ENCODE measurements around the gene TEDC2.

The TEDC2 gene

DNA sequence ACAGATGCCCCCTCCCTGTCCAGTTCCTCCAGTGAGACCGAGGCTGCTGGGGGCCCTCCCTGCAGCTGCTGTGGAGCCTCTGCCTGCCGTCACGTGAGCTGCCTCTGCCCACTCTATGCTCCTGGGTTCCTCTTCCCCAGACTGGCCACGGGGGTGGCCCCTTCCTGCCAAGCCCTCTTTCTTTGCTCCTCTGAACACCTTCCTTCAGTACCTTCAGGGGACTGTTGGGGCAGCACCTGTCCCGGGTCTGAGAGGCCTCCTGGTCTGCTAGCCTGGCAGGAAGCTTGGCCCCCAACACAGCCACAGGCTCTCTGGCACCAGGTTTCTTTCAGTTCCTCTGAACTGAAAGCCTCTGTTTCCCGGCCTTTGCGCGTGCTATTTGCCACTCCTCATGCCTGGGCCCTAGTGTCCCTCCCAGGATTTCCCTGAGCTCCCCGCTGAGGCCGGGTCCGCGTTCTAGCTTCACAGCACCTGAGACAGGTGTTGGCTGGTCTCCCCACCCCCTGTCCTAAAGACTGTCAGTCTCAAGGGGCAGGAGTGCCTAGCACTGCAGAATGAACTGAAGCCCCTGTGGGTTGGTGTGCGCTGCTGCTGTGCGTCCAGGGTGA lies 47.2 kb downstream of the TEDC2 start:
- Histone ChIP-seq H3K4me1 (ENCODE audit: control extremely low read depth in 1 of 4, control insufficient read depth in 4 of 4, insufficient read depth in 4 of 4, low read length in 3 of 4) (peaks cover 3 to 72% (median 61%) of the 10 kb centered on the region in 4 experiments), H3K36me3 (ENCODE audit: control insufficient read depth in 4 of 4, insufficient read depth in 4 of 4, low read length in 3 of 4) (peaks cover 0 to 3% (median under 1%) of the 10 kb centered on the region in 4 experiments), H3K4me3 (ENCODE audit: control insufficient read depth in 1 of 7, extremely low read depth in 1 of 7, insufficient read depth in 4 of 7, low read depth in 2 of 7, low read length in 6 of 7) (peak overlapping the region in 5 of 7 experiments; percentile 15 to 52 (median 36)), H3K9me3 (ENCODE audit: control extremely low read depth in 1 of 5, control insufficient read depth in 4 of 5, insufficient read depth in 2 of 5, low read depth in 1 of 5, low read length in 4 of 5) (no peaks in the 10 kb centered on the region), H3K27ac (ENCODE audit: insufficient read depth in 1 of 2, low read depth in 1 of 2, low read length in 2 of 2, poor library complexity in 1 of 2, severe bottlenecking in 2 of 2) (peak overlapping the region in 1 of 2 experiments; percentile 59), H3K27me3 (replicated peaks in 2 of 5; ENCODE audit: control insufficient read depth in 4 of 5, insufficient read depth in 5 of 5, low read length in 4 of 5) (no peaks in the 10 kb centered on the region)
- POLR2A ChIA-PET: interaction anchor here (0.6 to 1.9 kb wide), 4 partner anchors 13 to 171 kb away, joined by 3 to 6 read pairs (median 3); partner anchors contain the start of genes AMDHD2 and CEMP1
- 15% methylated on average over 14 of the region's 14 CpGs for WGBS (ENCODE audit: insufficient coverage)
- DNase-seq: peak; percentile 54 to 85 (median 74)
- CTCF ChIA-PET: interaction anchor here (0.9 to 1.6 kb wide), 5 partner anchors 8 to 71 kb away, joined by 3 to 5 read pairs (median 3); partner anchors contain the start of gene AMDHD2

DNA sequence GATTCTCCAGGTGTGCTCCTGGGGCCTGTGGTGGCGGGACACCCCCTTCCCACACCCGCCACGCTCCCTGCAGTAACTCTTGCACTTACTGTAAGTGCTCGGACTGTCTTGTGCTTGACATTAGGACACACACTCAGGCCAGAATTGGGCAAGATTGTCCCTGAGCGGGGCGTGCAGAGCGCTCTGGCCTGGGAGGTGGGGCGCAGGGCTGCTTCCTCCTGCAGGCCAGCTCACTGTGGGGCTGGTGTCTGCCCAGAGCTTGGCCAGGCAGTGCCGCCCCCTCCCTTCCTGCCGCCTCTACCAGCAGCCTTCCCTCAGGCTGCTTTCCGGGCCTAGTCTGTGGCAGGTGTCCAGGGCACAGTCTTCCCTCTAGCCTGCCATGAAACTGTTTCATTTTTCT lies 47.8 kb downstream of the TEDC2 start:
- ChIA-PET POLR2A (interaction anchor here (0.6 to 1.9 kb wide), 4 partner anchors 13 to 172 kb away, joined by 3 to 6 read pairs (median 3); partner anchors contain the start of genes AMDHD2 and CEMP1), CTCF (interaction anchor here (0.9 to 1.6 kb wide), 5 partner anchors 8 to 71 kb away, joined by 3 to 5 read pairs (median 3); partner anchors contain the start of gene AMDHD2)
- H3K36me3 ChIP-seq (ENCODE audit: control insufficient read depth in 4 of 4, insufficient read depth in 4 of 4, low read length in 3 of 4): no peaks in the 10 kb centered on the region
- no peaks in the 10 kb centered on the region for H3K9me3 ChIP-seq (ENCODE audit: control extremely low read depth in 1 of 5, control insufficient read depth in 4 of 5, insufficient read depth in 2 of 5, low read depth in 1 of 5, low read length in 4 of 5)
- peaks cover 3 to 72% (median 61%) of the 10 kb centered on the region in 4 experiments for H3K4me1 ChIP-seq (ENCODE audit: control extremely low read depth in 1 of 4, control insufficient read depth in 4 of 4, insufficient read depth in 4 of 4, low read length in 3 of 4)
- peak in 1 of 3 donors; percentile 24 for DNase-seq
- WGBS (ENCODE audit: insufficient coverage): 68% methylated on average over 7 of the region's 11 CpGs
- peak overlapping the region in 3 of 7 experiments; percentile 36 to 52 (median 48) for H3K4me3 ChIP-seq (ENCODE audit: control insufficient read depth in 1 of 7, extremely low read depth in 1 of 7, insufficient read depth in 4 of 7, low read depth in 2 of 7, low read length in 6 of 7)
- no peaks in the 10 kb centered on the region for H3K27me3 ChIP-seq (replicated peaks in 2 of 5; ENCODE audit: control insufficient read depth in 4 of 5, insufficient read depth in 5 of 5, low read length in 4 of 5)
- peak overlapping the region in 1 of 2 experiments; percentile 59 for H3K27ac ChIP-seq (ENCODE audit: insufficient read depth in 1 of 2, low read depth in 1 of 2, low read length in 2 of 2, poor library complexity in 1 of 2, severe bottlenecking in 2 of 2)

DNA sequence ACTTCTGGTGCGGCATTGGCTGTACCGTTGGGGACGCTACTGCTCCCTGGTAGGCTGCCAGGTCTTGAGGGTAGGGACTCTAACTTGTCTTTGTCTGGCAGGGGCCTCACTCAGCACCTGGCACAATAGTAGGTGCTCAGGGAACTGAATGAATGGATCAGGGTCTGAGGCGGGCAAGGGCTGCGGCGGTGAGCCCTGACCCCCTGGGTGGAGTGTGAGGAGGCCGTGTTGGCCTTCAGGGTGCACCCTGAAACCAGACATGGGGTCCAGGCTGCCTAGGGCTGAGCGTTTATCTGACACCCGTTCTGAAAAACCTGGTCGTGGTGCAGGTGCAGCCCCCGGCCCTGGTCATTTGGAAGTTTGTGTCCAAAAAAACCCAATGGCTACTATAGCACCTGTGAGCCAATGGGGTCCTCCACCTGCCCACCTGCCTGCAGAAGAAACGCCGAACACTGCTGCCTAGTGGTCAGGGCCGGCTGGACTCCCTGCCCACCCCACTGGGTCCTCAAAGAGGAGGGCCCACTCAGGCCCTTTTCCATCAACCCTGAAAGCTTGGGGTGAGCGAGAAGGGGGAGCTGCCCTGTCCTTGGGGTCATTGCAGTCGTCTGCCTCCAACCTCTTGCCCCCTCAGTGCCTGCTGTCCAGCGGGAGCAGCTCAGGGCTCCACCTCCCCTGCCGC lies 49.0 kb downstream of the TEDC2 start:
- peak overlapping the region in 1 of 2 experiments; percentile 7 for H3K27ac ChIP-seq (ENCODE audit: insufficient read depth in 1 of 2, low read depth in 1 of 2, low read length in 2 of 2, poor library complexity in 1 of 2, severe bottlenecking in 2 of 2)
- no peak for DNase-seq
- ChIA-PET POLR2A (interaction anchor here (2.3 kb wide), 1 partner anchor 11 kb away, joined by 11 read pairs; the partner anchor contains the start of gene AMDHD2), CTCF (interaction anchor here (0.7 to 5.9 kb wide), 3 partner anchors 7 to 547 kb away, joined by 3 to 27 read pairs (median 3); no protein-coding TSS in a partner anchor)
- H3K4me3 ChIP-seq (ENCODE audit: control insufficient read depth in 1 of 7, extremely low read depth in 1 of 7, insufficient read depth in 4 of 7, low read depth in 2 of 7, low read length in 6 of 7): no peak overlapping the region
- H3K4me1 ChIP-seq (ENCODE audit: control extremely low read depth in 1 of 4, control insufficient read depth in 4 of 4, insufficient read depth in 4 of 4, low read length in 3 of 4): peaks cover 3 to 75% (median 65%) of the 10 kb centered on the region in 4 experiments
- no peaks in the 10 kb centered on the region for H3K27me3 ChIP-seq (replicated peaks in 2 of 5; ENCODE audit: control insufficient read depth in 4 of 5, insufficient read depth in 5 of 5, low read length in 4 of 5)
- 93% methylated on average over 16 of the region's 18 CpGs for WGBS (ENCODE audit: insufficient coverage)
- H3K9me3 ChIP-seq (ENCODE audit: control extremely low read depth in 1 of 5, control insufficient read depth in 4 of 5, insufficient read depth in 2 of 5, low read depth in 1 of 5, low read length in 4 of 5): no peaks in the 10 kb centered on the region
- no peaks in the 10 kb centered on the region for H3K36me3 ChIP-seq (ENCODE audit: control insufficient read depth in 4 of 4, insufficient read depth in 4 of 4, low read length in 3 of 4)

DNA sequence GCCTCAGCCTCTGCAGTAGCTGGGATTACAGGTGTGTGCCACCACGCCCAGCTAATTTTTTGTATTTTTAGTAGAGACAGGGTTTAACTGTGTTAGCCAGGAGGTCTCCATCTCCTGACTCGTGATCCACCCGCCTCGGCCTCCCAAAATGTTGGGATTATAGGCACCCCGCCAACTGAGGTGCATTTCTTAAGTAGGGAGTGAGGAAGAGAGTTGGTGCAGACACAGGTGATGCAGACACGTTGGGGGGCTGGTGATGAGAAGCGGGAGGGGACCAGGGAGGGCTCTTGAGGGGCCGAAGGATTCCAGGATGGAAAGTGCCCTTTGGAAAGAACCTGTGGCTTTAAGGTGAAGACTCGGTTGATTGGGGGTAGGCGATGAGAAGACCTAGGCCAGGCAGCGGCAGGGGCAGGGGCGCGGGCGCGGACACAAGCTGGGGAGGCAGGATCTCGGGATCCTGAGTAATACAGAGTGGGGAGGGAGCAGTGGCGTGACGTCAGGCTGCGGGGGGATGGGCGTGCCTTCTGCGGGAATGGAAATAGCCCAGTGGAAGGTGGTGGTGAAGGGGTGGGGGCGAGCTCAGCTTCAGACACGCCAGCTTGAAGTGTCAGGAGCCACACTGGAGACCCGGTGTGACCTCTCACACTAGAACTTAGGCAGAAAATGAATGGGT lies 51.4 kb downstream of the TEDC2 start:
- ChIA-PET POLR2A (no interaction called here), CTCF (interaction anchor here (5.9 kb wide), 1 partner anchor 10 kb away, joined by 27 read pairs; no protein-coding TSS in a partner anchor)
- Histone ChIP-seq H3K36me3 (ENCODE audit: control insufficient read depth in 4 of 4, insufficient read depth in 4 of 4, low read length in 3 of 4) (no peaks in the 10 kb centered on the region), H3K4me3 (ENCODE audit: control insufficient read depth in 1 of 7, extremely low read depth in 1 of 7, insufficient read depth in 4 of 7, low read depth in 2 of 7, low read length in 6 of 7) (no peak overlapping the region), H3K9me3 (ENCODE audit: control extremely low read depth in 1 of 5, control insufficient read depth in 4 of 5, insufficient read depth in 2 of 5, low read depth in 1 of 5, low read length in 4 of 5) (no peaks in the 10 kb centered on the region), H3K27me3 (replicated peaks in 2 of 5; ENCODE audit: control insufficient read depth in 4 of 5, insufficient read depth in 5 of 5, low read length in 4 of 5) (no peaks in the 10 kb centered on the region), H3K4me1 (ENCODE audit: control extremely low read depth in 1 of 4, control insufficient read depth in 4 of 4, insufficient read depth in 4 of 4, low read length in 3 of 4) (peaks cover 7 to 89% (median 82%) of the 10 kb centered on the region in 4 experiments), H3K27ac (ENCODE audit: insufficient read depth in 1 of 2, low read depth in 1 of 2, low read length in 2 of 2, poor library complexity in 1 of 2, severe bottlenecking in 2 of 2) (no peak overlapping the region)
- DNase-seq: no peak
- 92% methylated on average over 18 of the region's 24 CpGs for WGBS (ENCODE audit: insufficient coverage)

DNA sequence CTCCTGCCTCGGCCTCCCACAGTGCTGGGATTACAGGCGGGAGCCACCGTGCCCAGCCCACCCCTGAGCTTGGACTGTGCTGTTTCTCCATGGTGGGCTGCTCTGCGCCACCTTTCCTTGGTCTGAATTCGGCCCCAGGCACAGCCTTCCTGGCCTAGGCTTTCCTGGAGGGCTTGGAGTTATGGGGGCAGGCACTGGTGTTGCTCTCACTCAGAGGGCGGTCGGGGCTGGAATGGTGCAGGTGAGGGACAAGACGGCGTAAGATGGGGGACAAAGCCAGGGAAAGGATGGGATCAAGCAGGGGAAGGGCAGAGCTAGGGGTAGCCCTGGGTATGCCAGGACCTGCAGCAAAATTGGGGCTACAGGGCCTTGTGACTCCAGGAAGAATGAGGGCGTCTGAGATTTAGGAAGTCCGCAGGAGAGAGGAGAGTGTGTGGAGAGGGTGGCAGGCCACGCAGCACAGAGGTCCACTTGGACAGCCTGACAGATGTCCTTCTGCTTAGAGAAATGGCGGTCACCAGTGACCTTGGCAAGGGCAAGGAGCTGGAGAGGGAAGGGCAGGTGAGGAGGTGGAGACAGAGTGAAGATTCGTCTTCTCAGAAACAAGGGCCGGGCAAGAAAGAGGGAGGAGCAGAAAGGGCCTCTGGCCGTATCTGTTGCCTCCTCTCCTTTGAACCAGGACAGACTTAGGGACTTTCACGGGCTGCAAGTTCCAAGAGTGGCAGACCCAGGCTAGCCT lies 52.3 kb downstream of the TEDC2 start:
- CTCF ChIA-PET: interaction anchor here (0.9 to 5.9 kb wide), 3 partner anchors 11 to 73 kb away, joined by 3 to 27 read pairs (median 3); no protein-coding TSS in a partner anchor

DNA sequence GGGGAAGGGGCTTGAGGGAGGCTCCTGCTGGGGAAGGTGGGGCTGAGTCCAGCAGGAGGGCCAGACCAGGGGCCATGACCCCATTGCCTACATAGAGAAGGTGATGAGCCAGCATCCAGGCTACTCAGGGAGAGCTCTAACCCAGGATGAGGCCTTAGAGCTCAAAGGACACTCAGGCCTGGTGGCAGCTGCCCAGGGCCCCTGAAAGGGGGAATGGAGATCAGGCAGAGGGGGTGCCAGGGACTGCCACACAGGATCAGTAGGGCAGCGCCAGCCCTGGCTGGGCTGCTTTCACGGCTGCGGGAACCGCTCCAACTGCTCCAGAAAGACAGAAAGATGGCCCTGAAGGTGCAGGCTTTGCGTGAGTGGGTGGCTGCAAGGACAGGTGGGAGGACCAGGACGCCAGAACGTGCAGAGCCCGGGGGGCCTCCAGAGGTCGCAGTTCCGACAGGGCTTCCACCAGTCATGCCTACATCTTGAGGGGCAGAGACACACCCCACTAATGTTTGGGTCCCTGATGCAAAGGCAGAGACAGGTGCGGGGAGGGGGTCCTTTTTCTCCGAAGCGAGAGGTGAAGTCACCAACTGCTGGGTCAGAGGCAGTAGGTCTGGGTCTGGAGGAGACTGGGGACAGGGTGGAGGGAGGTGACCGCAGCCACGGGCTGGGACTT lies 53.0 kb downstream of the TEDC2 start:
- ChIA-PET CTCF (interaction anchor here (0.9 to 5.9 kb wide), 3 partner anchors 11 to 72 kb away, joined by 3 to 27 read pairs (median 3); no protein-coding TSS in a partner anchor), POLR2A (interaction anchor here (0.8 to 1.0 kb wide), 2 partner anchors 18 to 25 kb away, joined by 3 to 5 read pairs; partner anchors contain the start of gene CEMP1)
- H3K27me3 ChIP-seq (replicated peaks in 2 of 5; ENCODE audit: control insufficient read depth in 4 of 5, insufficient read depth in 5 of 5, low read length in 4 of 5): no peaks in the 10 kb centered on the region
- H3K36me3 ChIP-seq (ENCODE audit: control insufficient read depth in 4 of 4, insufficient read depth in 4 of 4, low read length in 3 of 4): peaks cover 0 to 12% (median 1%) of the 10 kb centered on the region in 4 experiments
- DNase-seq: peak; percentile 42 to 76 (median 70)
- H3K9me3 ChIP-seq (ENCODE audit: control extremely low read depth in 1 of 5, control insufficient read depth in 4 of 5, insufficient read depth in 2 of 5, low read depth in 1 of 5, low read length in 4 of 5): no peaks in the 10 kb centered on the region
- H3K27ac ChIP-seq (ENCODE audit: insufficient read depth in 1 of 2, low read depth in 1 of 2, low read length in 2 of 2, poor library complexity in 1 of 2, severe bottlenecking in 2 of 2): peak overlapping the region; percentile 91 to 95
- H3K4me3 ChIP-seq (ENCODE audit: control insufficient read depth in 1 of 7, extremely low read depth in 1 of 7, insufficient read depth in 4 of 7, low read depth in 2 of 7, low read length in 6 of 7): peak overlapping the region in 6 of 7 experiments; percentile 13 to 99 (median 88)
- peaks cover 10 to 89% (median 84%) of the 10 kb centered on the region in 4 experiments for H3K4me1 ChIP-seq (ENCODE audit: control extremely low read depth in 1 of 4, control insufficient read depth in 4 of 4, insufficient read depth in 4 of 4, low read length in 3 of 4)
- WGBS (ENCODE audit: insufficient coverage): 52% methylated on average over 15 of the region's 15 CpGs

More for the DNA sequence above, 52.3 kb downstream of the TEDC2 start:
- DNase-seq: no peak
- H3K4me3 ChIP-seq (ENCODE audit: control insufficient read depth in 1 of 7, extremely low read depth in 1 of 7, insufficient read depth in 4 of 7, low read depth in 2 of 7, low read length in 6 of 7): no peak overlapping the region
- H3K4me1 ChIP-seq (ENCODE audit: control extremely low read depth in 1 of 4, control insufficient read depth in 4 of 4, insufficient read depth in 4 of 4, low read length in 3 of 4): peaks cover 10 to 89% (median 84%) of the 10 kb centered on the region in 4 experiments
- peaks cover 0 to 6% (median 1%) of the 10 kb centered on the region in 4 experiments for H3K36me3 ChIP-seq (ENCODE audit: control insufficient read depth in 4 of 4, insufficient read depth in 4 of 4, low read length in 3 of 4)
- no peaks in the 10 kb centered on the region for H3K9me3 ChIP-seq (ENCODE audit: control extremely low read depth in 1 of 5, control insufficient read depth in 4 of 5, insufficient read depth in 2 of 5, low read depth in 1 of 5, low read length in 4 of 5)
- POLR2A ChIA-PET: no interaction called here
- H3K27ac ChIP-seq (ENCODE audit: insufficient read depth in 1 of 2, low read depth in 1 of 2, low read length in 2 of 2, poor library complexity in 1 of 2, severe bottlenecking in 2 of 2): no peak overlapping the region
- WGBS (ENCODE audit: insufficient coverage): 95% methylated on average over 16 of the region's 17 CpGs
- H3K27me3 ChIP-seq (replicated peaks in 2 of 5; ENCODE audit: control insufficient read depth in 4 of 5, insufficient read depth in 5 of 5, low read length in 4 of 5): no peaks in the 10 kb centered on the region
